ENCODE results near the gene ANKS1A.

DNA sequence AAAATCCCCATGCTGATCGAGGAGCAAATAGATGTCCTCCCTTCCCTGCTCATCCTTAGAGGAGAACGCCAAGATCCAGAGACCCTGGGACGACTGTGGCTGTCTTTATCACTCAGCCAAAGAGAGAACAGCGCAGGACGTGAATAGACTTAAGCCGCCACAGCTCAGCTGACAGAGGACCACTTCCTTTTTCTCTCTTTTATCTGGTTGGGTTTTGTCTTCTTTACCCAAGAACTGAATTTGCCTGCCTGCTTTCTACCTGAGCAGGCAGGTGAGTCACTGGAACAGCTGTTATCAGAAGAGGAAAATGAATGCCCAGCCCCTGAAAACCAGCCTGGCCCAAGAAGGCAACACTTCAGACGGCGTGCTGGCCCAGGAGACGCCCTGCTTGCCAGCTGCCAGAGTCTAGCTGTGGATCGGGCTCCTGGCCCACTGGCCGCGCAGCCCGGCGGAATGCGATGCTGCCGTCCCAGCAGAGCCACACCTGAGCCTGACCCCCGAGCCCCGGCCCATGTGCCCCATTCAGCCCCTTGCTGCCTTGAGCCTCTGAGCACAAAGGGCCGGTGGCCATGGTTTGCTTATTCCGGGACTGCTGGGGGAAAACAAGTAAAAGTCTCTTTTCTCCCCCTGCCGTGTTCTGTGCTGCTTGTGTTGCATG, 169.9 kb downstream of the ANKS1A start:
- TF ChIP-seq POLR2A (IDR thresholded peaks at IDR 0.05; ENCODE audit: low read length) (no peak), GATA1 (IDR thresholded peaks at IDR 0.05; ENCODE audit: low read depth, low read length) (no peak)
